ENCODE measurements around the gene DAP3. TPM values are rescaled to one million over a fixed set of nuclear protein-coding genes. Genes with fewer than 3 reads are reported as not detected.

DAP3 gene
- total and polyA plus RNA-seq, 2 of the 13 experiments (the other 11 are each of a cell fraction or from before 2014, with no cell fraction given): 129 to 133 TPM

- peak; percentile 32; the same call in 1 of the 2 replicates for TF ChIP-seq ATF5 (CRISPR knock-in tag; IDR thresholded peaks at IDR 0.05; ENCODE audit: low read depth)
- TF ChIP-seq ZNF615 (CRISPR knock-in tag; IDR thresholded peaks at IDR 0.05; ENCODE audit: borderline replicate concordance): no peak
- no peak; the same call in 1 of the 2 replicates for TF ChIP-seq SAP130 (CRISPR knock-in tag; IDR thresholded peaks at IDR 0.05; ENCODE audit: low read depth)
- no peak for TF ChIP-seq TBL1XR1 (IDR thresholded peaks at IDR 0.05; ENCODE audit: borderline replicate concordance, low read length, partially characterized antibody)
- TF ChIP-seq TFE3 (CRISPR knock-in tag; IDR thresholded peaks at IDR 0.05): peak; percentile 9; the same call in 1 of the 2 replicates
- no peak for TF ChIP-seq GTF2F1 (IDR thresholded peaks at IDR 0.05; ENCODE audit: low read length)
- peak; percentile 4; the same call in 1 of the 2 replicates for TF ChIP-seq ZNF547 (CRISPR knock-in tag; IDR thresholded peaks at IDR 0.05)
- peak; percentile 65; the same call in 1 of the 2 replicates for TF ChIP-seq ARID2 (CRISPR knock-in tag; IDR thresholded peaks at IDR 0.05; ENCODE audit: borderline replicate concordance)
- no peak for TF ChIP-seq HNF4G (IDR thresholded peaks at IDR 0.05; ENCODE audit: borderline replicate concordance, low read depth, low read length)
- TF ChIP-seq HNF4G (CRISPR knock-in tag; IDR thresholded peaks at IDR 0.05; ENCODE audit: borderline replicate concordance, low read depth): no peak
- no peak for TF ChIP-seq ZNF205 (CRISPR knock-in tag; IDR thresholded peaks at IDR 0.05)
- no peak for TF ChIP-seq NFE2 (CRISPR knock-in tag; IDR thresholded peaks at IDR 0.05)
- TF ChIP-seq HIC2 (CRISPR knock-in tag; IDR thresholded peaks at IDR 0.05; ENCODE audit: low read depth): no peak
- TF ChIP-seq ZC3H4 (CRISPR knock-in tag; IDR thresholded peaks at IDR 0.05; ENCODE audit: borderline replicate concordance): no peak
- TF ChIP-seq NCOR1 (IDR thresholded peaks at IDR 0.05; ENCODE audit: borderline replicate concordance, low read length): no peak
- no peak for TF ChIP-seq ZBTB25 (CRISPR knock-in tag; IDR thresholded peaks at IDR 0.05)
- no peak for TF ChIP-seq ZNF672 (CRISPR knock-in tag; IDR thresholded peaks at IDR 0.05)
- no peak for TF ChIP-seq SNRNP70 (IDR thresholded peaks at IDR 0.05; ENCODE audit: low read depth, low read length)
- TF ChIP-seq PRPF4 (IDR thresholded peaks at IDR 0.05; ENCODE audit: low read depth, low read length, poor library complexity, severe bottlenecking): no peak
- no peak for TF ChIP-seq HNF4A (CRISPR knock-in tag; IDR thresholded peaks at IDR 0.05)
- no peak for TF ChIP-seq RFXANK (CRISPR knock-in tag; IDR thresholded peaks at IDR 0.05)
- TF ChIP-seq PAF1 (CRISPR knock-in tag; IDR thresholded peaks at IDR 0.05): no peak
- no peak for TF ChIP-seq SSRP1 (CRISPR knock-in tag; IDR thresholded peaks at IDR 0.05)
- TF ChIP-seq ZNF496 (CRISPR knock-in tag; IDR thresholded peaks at IDR 0.05; ENCODE audit: insufficient replicate concordance): no peak
- TF ChIP-seq STAG1 (CRISPR knock-in tag; IDR thresholded peaks at IDR 0.05): no peak
- TF ChIP-seq SIN3A (IDR thresholded peaks at IDR 0.05; ENCODE audit: borderline replicate concordance, low read depth, low read length): peak; percentile 23; the same call in 1 of the 2 replicates
- 0 out of 2 replicates have a peak, but pooled peaks have one; percentile 6 for TF ChIP-seq ZNF30 (CRISPR knock-in tag; IDR thresholded peaks at IDR 0.05)
- no peak for TF ChIP-seq ZNF136 (CRISPR knock-in tag; IDR thresholded peaks at IDR 0.05; ENCODE audit: low read depth)
Observed at GRCh38 chr1:155688324-155689080, 389 bp upstream of the DAP3 start, which contains the start of gene YY1AP1 (continued).
